MM.1S (cell line): Measurements from ENCODE around the gene ZPBP.

Source experiments
- DNase-seq: peaks from one replicate; pipeline ENCODE4 v3.0.0-alpha.2; 2015
- H2AFZ ChIP-seq: fragments of 300-600 bp; sonication (generic); 2 replicates; pipeline ENCODE4 v1.6.0; 2016; ENCODE audit warnings: antibody characterized with exemption, low read length
- H3F3A ChIP-seq: fragments of 300-600 bp; sonication (generic); 2 replicates; pipeline ENCODE4 v1.6.1; 2016; ENCODE audit warnings: mild to moderate bottlenecking, antibody characterized with exemption, low read length, moderate library complexity, mixed read lengths; ENCODE audit not compliant: insufficient read depth
- H3K27ac ChIP-seq: fragments of 300-600 bp; sonication (generic); 2 replicates; pipeline ENCODE4 v1.5.1; 2016; ENCODE audit warnings: mild to moderate bottlenecking, low read length
- H3K27me3 ChIP-seq: fragments of 300-600 bp; sonication (generic); replicated peaks from 2 replicates; pipeline ENCODE4 v1.6.0; 2016; ENCODE audit warnings: low read length; ENCODE audit not compliant: insufficient read depth
- H3K36me3 ChIP-seq: fragments of 300-600 bp; sonication (generic); replicated peaks from 2 replicates; pipeline ENCODE4 v1.6.1; 2016; ENCODE audit warnings: mild to moderate bottlenecking, low read length, mixed read lengths; ENCODE audit not compliant: insufficient read depth
- H3K4me1 ChIP-seq: fragments of 300-600 bp; sonication (generic); 2 replicates; pipeline ENCODE4 v1.6.1; 2016; ENCODE audit warnings: low read length, mixed read lengths
- H3K4me2 ChIP-seq: fragments of 300-600 bp; sonication (generic); 2 replicates; pipeline ENCODE4 v1.6.0; 2016; ENCODE audit warnings: low read depth, low read length
- H3K4me3 ChIP-seq: fragments of 300-600 bp; sonication (generic); 2 replicates; pipeline ENCODE4 v1.5.1; 2016; ENCODE audit warnings: low read length, mixed read lengths
- H3K79me2 ChIP-seq: fragments of 300-600 bp; sonication (generic); 2 replicates; pipeline ENCODE4 v1.6.1; 2016; ENCODE audit warnings: mixed run types, low read length, mixed read lengths
- H3K9ac ChIP-seq: fragments of 300-600 bp; sonication (generic); 2 replicates; pipeline ENCODE4 v1.6.1; 2016; ENCODE audit warnings: low read length, mixed read lengths
- H3K9me2 ChIP-seq: fragments of 300-600 bp; sonication (generic); replicated peaks from 2 replicates; pipeline ENCODE4 v1.6.1; 2016; ENCODE audit warnings: mild to moderate bottlenecking, low read length, mixed read lengths; ENCODE audit not compliant: insufficient read depth
- H3K9me3 ChIP-seq: fragments of 300-600 bp; sonication (generic); replicated peaks from 2 replicates; pipeline ENCODE4 v1.6.1; 2016; ENCODE audit warnings: mild to moderate bottlenecking, low read length, mixed read lengths; ENCODE audit not compliant: insufficient read depth
- H4K20me1 ChIP-seq: fragments of 300-600 bp; sonication (generic); 2 replicates; pipeline ENCODE4 v1.6.1; 2016; ENCODE audit warnings: mild to moderate bottlenecking, low read length, moderate library complexity, mixed read lengths; ENCODE audit not compliant: insufficient read depth
- EZH2 ChIP-seq: fragments of 300-600 bp; sonication (generic); optimal IDR thresholded peaks from 2 replicates; pipeline ENCODE3; 2017; ENCODE audit warnings: low read depth, mild to moderate bottlenecking, antibody characterized with exemption, low read length, mixed read lengths
- EZH2phosphoT487 ChIP-seq: fragments of 300-600 bp; sonication (generic); IDR thresholded peaks from 2 replicates; pipeline ENCODE4 v1.6.1; 2018; ENCODE audit warnings: antibody characterized with exemption, low read length
- TF ChIP-seq, protein P1 (sequence below): fragments of 300-600 bp; sonication (generic); IDR thresholded peaks from 2 replicates; pipeline ENCODE4 v1.5.1; 2016; ENCODE audit warnings: antibody characterized with exemption, low read length, mixed read lengths

The ZPBP gene

DNA sequence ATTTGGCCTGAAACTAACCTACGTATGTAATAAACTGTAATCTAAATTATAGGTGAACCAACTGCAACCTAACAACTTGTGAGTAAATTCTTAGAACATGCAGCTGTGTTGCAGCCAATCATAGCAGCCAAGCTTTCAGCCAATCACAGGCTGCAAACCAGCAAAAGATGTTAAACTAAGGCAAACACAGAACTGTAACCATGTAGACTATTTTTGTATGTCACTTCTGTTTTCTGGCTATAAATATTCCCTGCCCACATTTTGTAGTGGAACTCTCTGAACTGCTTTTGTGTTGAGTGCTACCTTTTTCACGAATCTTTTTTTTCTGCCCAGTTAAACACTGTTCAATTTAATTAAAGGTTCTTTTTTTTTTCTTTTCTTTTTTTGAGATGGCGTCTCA is 28.2 kb upstream of the ZPBP start:
- Histone ChIP-seq H3K9me2 (no peaks in the 10 kb centered on the region), H3K9me3 (no peaks in the 10 kb centered on the region), H3K27me3 (no peaks in the 10 kb centered on the region), H4K20me1 (no peaks in the 10 kb centered on the region), H3K36me3 (no peaks in the 10 kb centered on the region), H3K9ac (no peak overlapping the region), H3K27ac (peak overlapping the region; percentile 35; the same call in 1 of the 2 replicates), H3K4me3 (no peak overlapping the region), H3F3A (no peaks in the 10 kb centered on the region), H3K79me2 (no peaks in the 10 kb centered on the region), H3K4me2 (peak overlapping the region; percentile 10), H2AFZ (0 out of 2 replicates have a peak overlapping the region, but pooled peaks have one; percentile 16), H3K4me1 (peaks cover 6% of the 10 kb centered on the region; the same call in 1 of the 2 replicates)
- TF ChIP-seq, protein P1, sequence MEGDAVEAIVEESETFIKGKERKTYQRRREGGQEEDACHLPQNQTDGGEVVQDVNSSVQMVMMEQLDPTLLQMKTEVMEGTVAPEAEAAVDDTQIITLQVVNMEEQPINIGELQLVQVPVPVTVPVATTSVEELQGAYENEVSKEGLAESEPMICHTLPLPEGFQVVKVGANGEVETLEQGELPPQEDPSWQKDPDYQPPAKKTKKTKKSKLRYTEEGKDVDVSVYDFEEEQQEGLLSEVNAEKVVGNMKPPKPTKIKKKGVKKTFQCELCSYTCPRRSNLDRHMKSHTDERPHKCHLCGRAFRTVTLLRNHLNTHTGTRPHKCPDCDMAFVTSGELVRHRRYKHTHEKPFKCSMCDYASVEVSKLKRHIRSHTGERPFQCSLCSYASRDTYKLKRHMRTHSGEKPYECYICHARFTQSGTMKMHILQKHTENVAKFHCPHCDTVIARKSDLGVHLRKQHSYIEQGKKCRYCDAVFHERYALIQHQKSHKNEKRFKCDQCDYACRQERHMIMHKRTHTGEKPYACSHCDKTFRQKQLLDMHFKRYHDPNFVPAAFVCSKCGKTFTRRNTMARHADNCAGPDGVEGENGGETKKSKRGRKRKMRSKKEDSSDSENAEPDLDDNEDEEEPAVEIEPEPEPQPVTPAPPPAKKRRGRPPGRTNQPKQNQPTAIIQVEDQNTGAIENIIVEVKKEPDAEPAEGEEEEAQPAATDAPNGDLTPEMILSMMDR: no peak
- TF ChIP-seq EZH2phosphoT487: no peak
- no peak for TF ChIP-seq EZH2
- peak; percentile 42 for DNase-seq

DNA sequence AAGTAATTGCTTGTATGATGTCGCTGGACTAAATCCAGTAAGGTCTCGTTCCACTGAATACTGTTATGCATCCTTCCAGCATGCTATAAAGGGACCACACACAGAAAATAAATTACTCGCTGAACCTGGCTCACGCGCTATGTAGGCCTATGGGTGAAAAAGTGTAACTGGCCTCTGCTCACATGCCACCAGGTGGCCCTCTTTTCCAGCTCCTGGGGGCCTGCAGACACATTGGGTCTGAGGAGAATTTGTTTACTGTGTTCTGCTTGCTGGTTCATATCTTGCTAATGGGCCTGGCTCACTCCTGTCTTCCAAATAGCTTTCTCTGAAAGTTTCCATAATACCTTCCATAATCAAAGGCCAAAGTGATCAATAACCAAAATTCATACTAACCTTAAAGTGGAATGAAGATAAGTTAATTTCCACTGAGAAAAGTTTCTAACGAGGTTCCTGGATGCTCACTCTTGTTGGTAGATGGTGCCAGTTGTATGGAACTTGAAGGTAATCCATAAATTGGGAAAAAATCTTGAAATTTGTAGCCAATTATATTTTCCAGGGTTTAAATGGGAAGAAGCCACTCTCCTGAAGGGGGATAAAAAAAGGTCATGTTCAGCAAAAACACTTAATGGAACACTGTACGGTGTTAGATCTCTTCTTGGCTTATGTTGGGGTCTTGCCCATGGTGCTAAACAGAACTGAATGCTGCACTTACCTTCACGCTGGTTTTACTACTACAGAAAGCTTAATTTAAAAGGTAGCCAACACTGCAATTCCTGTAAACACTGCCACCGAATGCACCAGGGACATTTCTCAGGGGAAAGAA is 27.0 kb upstream of the ZPBP start:
- H2AFZ ChIP-seq: no peak overlapping the region

DNA sequence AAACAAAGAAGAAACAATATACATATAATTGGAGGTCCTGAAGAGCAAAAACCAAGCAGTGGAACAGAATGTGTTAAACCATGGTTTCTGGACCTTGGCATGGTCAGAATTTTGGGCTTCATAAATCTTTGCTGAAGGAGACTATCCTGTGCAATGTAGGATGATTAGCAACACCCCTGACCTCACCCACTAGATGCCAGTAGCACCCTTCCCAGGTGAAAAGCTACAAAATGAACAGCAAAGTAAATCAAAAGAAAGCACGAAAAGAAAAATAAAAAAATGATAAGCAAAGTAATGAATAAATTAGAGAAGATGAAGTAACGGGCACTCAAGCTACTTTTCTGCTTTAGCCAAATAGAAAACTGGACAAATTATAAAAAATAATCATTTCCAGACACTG is 19.2 kb upstream of the ZPBP start:
- H3K9me2 ChIP-seq: no peaks in the 10 kb centered on the region
- H3K79me2 ChIP-seq: no peaks in the 10 kb centered on the region
- no peaks in the 10 kb centered on the region for H3K4me1 ChIP-seq
- no peak for DNase-seq
- no peak overlapping the region for H2AFZ ChIP-seq
- H3F3A ChIP-seq: no peaks in the 10 kb centered on the region
- H3K9ac ChIP-seq: no peak overlapping the region
- TF ChIP-seq, protein P1: no peak
- TF ChIP-seq EZH2phosphoT487 (no peak), EZH2 (no peak)
- H3K27me3 ChIP-seq: no peaks in the 10 kb centered on the region
- no peak overlapping the region for H3K4me2 ChIP-seq
- H3K4me3 ChIP-seq: no peak overlapping the region
- H3K9me3 ChIP-seq: no peaks in the 10 kb centered on the region
- no peaks in the 10 kb centered on the region for H3K36me3 ChIP-seq
- no peaks in the 10 kb centered on the region for H4K20me1 ChIP-seq
- no peak overlapping the region for H3K27ac ChIP-seq

More for the DNA sequence above, 27.0 kb upstream of the ZPBP start:
- Histone ChIP-seq H3K9me3 (no peaks in the 10 kb centered on the region), H3K79me2 (no peaks in the 10 kb centered on the region), H3K27me3 (no peaks in the 10 kb centered on the region), H3K4me3 (no peak overlapping the region), H4K20me1 (no peaks in the 10 kb centered on the region), H3K4me1 (peaks cover 6% of the 10 kb centered on the region; the same call in 1 of the 2 replicates), H3K36me3 (no peaks in the 10 kb centered on the region), H3F3A (no peaks in the 10 kb centered on the region), H3K9ac (no peak overlapping the region), H3K9me2 (no peaks in the 10 kb centered on the region), H3K27ac (no peak overlapping the region), H3K4me2 (no peak overlapping the region)
- no peak for DNase-seq
- TF ChIP-seq EZH2phosphoT487: no peak
- TF ChIP-seq, protein P1: peak; percentile 27
